Kidney (tissue), 14 donors: ENCODE data around the gene GALNT18. TPM values are rescaled to one million over a fixed set of nuclear protein-coding genes. Genes with fewer than 3 reads are reported as not detected.
A peak's percentile ranks its signal among the peaks of the same experiment; 100 is the strongest.

Experiments used
- DNase-seq, 5 donors: peaks; one replicate each; pipeline ENCODE4 v3.0.0-alpha.2; 2013 to 2020
- FAIRE-seq: peaks from 2 replicates; lab custom pipeline; 2012; peaks lifted over from hg19 to GRCh38; lab: Jason Lieb, UNC
- H3K27ac ChIP-seq, 2 donors: one replicate each; pipeline ENCODE4 v1.7.0; 2013; ENCODE audit warnings: low read depth in 2 of 2, low read length in 2 of 2, inconsistent platforms in 1 of 2
- H3K27me3 ChIP-seq: one replicate; pipeline ENCODE4 v1.7.1; 2013; ENCODE audit warnings: low read length, inconsistent platforms; ENCODE audit not compliant: control insufficient read depth, insufficient read depth
- H3K36me3 ChIP-seq, 3 donors: one replicate each; pipeline versions ENCODE4 v1.7.0 to v1.7.1; 2013; ENCODE audit warnings: low read length in 3 of 3, control low read depth in 1 of 3, inconsistent platforms in 1 of 3; ENCODE audit not compliant: insufficient read depth in 3 of 3, control insufficient read depth in 2 of 3
- H3K4me1 ChIP-seq, 3 donors: one replicate each; pipeline versions ENCODE4 v1.7.0 to v1.7.1; 2013; ENCODE audit warnings: low read length in 3 of 3, inconsistent platforms in 1 of 3, low read depth in 1 of 3; ENCODE audit not compliant: control insufficient read depth in 2 of 3, insufficient read depth in 2 of 3
- H3K4me3 ChIP-seq, 3 donors: one replicate each; pipeline versions ENCODE4 v1.7.0 to v1.8.1; 2013; ENCODE audit warnings: low read length in 3 of 3, control low read depth in 1 of 3, inconsistent platforms in 1 of 3
- H3K9ac ChIP-seq, 3 donors: one replicate each; pipeline versions ENCODE4 v1.7.0 to v1.7.1; 2013; ENCODE audit warnings: low read length in 3 of 3, control low read depth in 1 of 3, inconsistent platforms in 1 of 3
- H3K9me3 ChIP-seq, 3 donors: one replicate each; pipeline versions ENCODE4 v1.7.0 to v1.7.1; 2013; ENCODE audit warnings: low read length in 3 of 3, control low read depth in 1 of 3, inconsistent platforms in 1 of 3; ENCODE audit not compliant: control insufficient read depth in 2 of 3, insufficient read depth in 1 of 3
- CTCF ChIP-seq: IDR thresholded peaks from 3 replicates; pipeline ENCODE4 v1.5.1; 2012; ENCODE audit warnings: mild to moderate bottlenecking, moderate library complexity, borderline replicate concordance; ENCODE audit not compliant: insufficient read depth; ENCODE audit errors: extremely low read depth
- intact Hi-C: fragments of 100-400 bp; cut with DNase I; formaldehyde crosslinking; loops from one replicate; pipeline ENCODE4 v1.11.1; 2022
- polyA plus RNA-seq: library from polyadenylated mRNA; stranded (reverse); fragments of 350-450 nt; fragmentation: Illumina TruSeq; extraction: RNeasy Lipid Tissue Mini Kit (QIAGEN cat#74804); gene quantifications from one replicate; pipeline ENCODE4 v1.2.3, GENCODE V29; 2014; ENCODE audit warnings: low read depth, low replicate concordance; ENCODE audit not compliant: insufficient read depth
- total RNA-seq: library from RNA; stranded (reverse); fragmentation: NEBNext Ultra II Directional; extraction: Animal tissue kit (Norgen Biotek cat#: 25700); gene quantifications from one replicate; pipeline ENCODE4 v1.2.1, GENCODE V29; 2021
- donor health status: control.
- donor health status: control.
- donor health status: control.
- donor health status: control.
- donor health status: control.
- donor health status: DM: yes; HTN: yes; CAD: no.
- donor health status: Normal renal cell carcinoma (clear cell type).

GALNT18 gene
- total and polyA plus RNA-seq, 2 donors from 2014 or later, result 27.2 to 42.1 TPM

DNA sequence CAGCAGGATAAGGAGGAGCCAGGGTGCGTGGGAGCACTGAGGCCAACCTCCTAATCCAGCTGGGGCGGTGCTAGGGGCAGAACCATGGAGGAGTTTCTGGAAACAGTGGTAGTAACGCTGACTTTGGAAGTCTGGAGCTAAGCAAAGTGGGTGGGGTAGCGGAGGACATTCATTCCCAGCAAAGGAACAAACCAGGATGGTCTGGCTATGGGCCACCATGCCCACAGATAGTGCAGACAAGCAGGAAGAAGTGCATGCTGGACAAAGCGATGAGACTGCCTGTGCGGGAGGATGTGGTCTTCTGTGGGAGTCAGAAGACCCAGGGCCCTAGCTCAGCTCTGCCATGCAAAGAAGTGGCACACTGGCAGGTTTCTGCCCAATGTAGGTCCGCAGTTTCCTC, 197.1 kb downstream of the GALNT18 start:
- H3K4me1 ChIP-seq, result peaks cover 2 to 9% (median 6%) of the 10 kb centered on the region in 3 donors
- no peak overlapping the region for H3K4me3 ChIP-seq
- peaks cover 0 to 4% (median 0%) of the 10 kb centered on the region in 3 donors for H3K36me3 ChIP-seq
- intact Hi-C loops, result no loop called here
- FAIRE-seq (no peak), DNase-seq (no peak)
- H3K27ac ChIP-seq, result no peak overlapping the region
- no peak overlapping the region for H3K9ac ChIP-seq
- no peaks in the 10 kb centered on the region for H3K9me3 ChIP-seq
- TF ChIP-seq CTCF, result no peak
- no peaks in the 10 kb centered on the region for H3K27me3 ChIP-seq

GRCh38 chr11:11422411-11423128, 199.2 kb downstream of the GALNT18 start:
- no peak for TF ChIP-seq CTCF
- H3K27ac ChIP-seq, result no peak overlapping the region
- intact Hi-C loops, result no loop called here
- peaks cover 2 to 6% (median 6%) of the 10 kb centered on the region in 3 donors for H3K4me1 ChIP-seq
- H3K36me3 ChIP-seq, result peaks cover 0 to 4% (median 0%) of the 10 kb centered on the region in 3 donors
- H3K9me3 ChIP-seq, result no peaks in the 10 kb centered on the region
- no peaks in the 10 kb centered on the region for H3K27me3 ChIP-seq
- no peak for FAIRE-seq
- no peak overlapping the region for H3K9ac ChIP-seq
- DNase-seq, result peak in 3 of 5 donors; percentile 45 to 75 (median 73)
- H3K4me3 ChIP-seq, result no peak overlapping the region

DNA sequence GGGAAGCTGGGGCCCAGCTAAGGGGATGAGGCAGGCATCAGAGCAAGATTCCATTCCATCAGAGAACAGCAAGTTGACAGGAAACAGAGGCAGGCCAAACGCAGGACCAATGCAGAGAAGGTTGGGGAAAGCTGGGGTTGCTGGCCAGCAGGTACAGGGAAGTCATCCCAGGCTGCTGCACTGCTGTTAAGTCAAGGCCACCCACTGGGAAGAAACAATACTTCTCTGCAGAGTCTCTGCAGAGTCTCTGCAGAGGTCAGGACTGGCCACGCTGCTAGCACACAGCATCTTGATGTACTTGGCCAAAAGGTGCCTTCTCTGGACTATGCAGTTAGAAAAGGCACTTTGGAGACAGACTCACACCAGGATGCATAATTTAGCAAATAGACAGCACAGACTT, 200.3 kb downstream of the GALNT18 start:
- TF ChIP-seq CTCF, result no peak
- intact Hi-C loops, result no loop called here

GRCh38 chr11:11420899-11421285, 200.9 kb downstream of the GALNT18 start:
- Histone ChIP-seq H3K4me3 (no peak overlapping the region), H3K27ac (no peak overlapping the region), H3K4me1 (peaks cover 0 to 15% (median 12%) of the 10 kb centered on the region in 3 donors), H3K27me3 (no peaks in the 10 kb centered on the region), H3K36me3 (peaks cover 0 to 4% (median 0%) of the 10 kb centered on the region in 3 donors), H3K9ac (no peak overlapping the region), H3K9me3 (no peaks in the 10 kb centered on the region)
- no peak for DNase-seq
- intact Hi-C loops, result no loop called here
- no peak for FAIRE-seq
- TF ChIP-seq CTCF, result no peak

More for the DNA sequence above, 200.3 kb downstream of the GALNT18 start:
- Histone ChIP-seq H3K27me3 (no peaks in the 10 kb centered on the region), H3K9me3 (no peaks in the 10 kb centered on the region), H3K4me1 (peaks cover 0 to 11% (median 6%) of the 10 kb centered on the region in 3 donors), H3K4me3 (no peak overlapping the region), H3K36me3 (peaks cover 0 to 4% (median 0%) of the 10 kb centered on the region in 3 donors), H3K27ac (no peak overlapping the region), H3K9ac (no peak overlapping the region)
- DNase-seq, result no peak
- FAIRE-seq, result no peak
